ENCODE data around the gene CBLC. TPM values are rescaled to one million over a fixed set of nuclear protein-coding genes. Genes with fewer than 3 reads are reported as not detected.

CBLC gene
- total RNA-seq, 1 experiment from 2014 or later = 15.9 TPM

- H3K23ac ChIP-seq (ENCODE audit: insufficient read length, low read depth, low read length) = no peak overlapping the region
- peaks cover 4 to 16% (median 5%) of the 10 kb centered on the region in 3 experiments; a peak in 4 of 7 replicates for H3K36me3 Mint-ChIP-seq (ENCODE audit: insufficient read depth in 1 of 3, low read depth in 3 of 3)
- H2BK20ac ChIP-seq (ENCODE audit: low read depth, low read length, poor library complexity, severe bottlenecking) = no peak overlapping the region
- H4K20me1 ChIP-seq (ENCODE audit: control insufficient read depth, insufficient read depth, insufficient read length) = no peaks in the 10 kb centered on the region
- no peak for DNase-seq
- H3K27ac ChIP-seq (ENCODE audit: insufficient read length, low read depth, low read length) = peak overlapping the region; percentile 83
- no peak overlapping the region for H3K18ac ChIP-seq (ENCODE audit: insufficient read length, low read depth, low read length)
- no peak overlapping the region for H4K8ac ChIP-seq (replicated peaks; ENCODE audit: insufficient read length, low read depth, low read length)
- whole genome bisulfite sequencing (ENCODE audit: extremely low coverage, insufficient read length, low lambda C conversion rate) = no CpG with 5 or more reads among the region's 12 CpGs
- peak overlapping the region; percentile 94 for H3K4me2 ChIP-seq (ENCODE audit: insufficient read depth, insufficient read length, low read length)
- peaks cover 5% of the 10 kb centered on the region; the same call in 1 of the 2 replicates for H3K4me1 ChIP-seq (ENCODE audit: insufficient read depth, low read length)
- H4K91ac ChIP-seq (ENCODE audit: insufficient read length, low read depth, low read length) = no peak overlapping the region
- no peak overlapping the region for H3K56ac ChIP-seq (ENCODE audit: insufficient read length, low read depth, low read length)
- no peak overlapping the region for H2AFZ ChIP-seq (ENCODE audit: low read length)
- no peak overlapping the region for H2BK15ac ChIP-seq (ENCODE audit: low read depth, low read length)
- peak overlapping the region; percentile 97 to 100 (median 98); a peak in 6 of 7 replicates for H3K27ac Mint-ChIP-seq
- no peak overlapping the region for H3K9ac ChIP-seq (ENCODE audit: extremely low read depth, insufficient read length, low read length)
- H4K5ac ChIP-seq (ENCODE audit: insufficient read length, low read depth, low read length) = no peak overlapping the region
- H3K4me1 Mint-ChIP-seq = peaks cover 22 to 24% of the 10 kb centered on the region in 2 experiments
- H2AK5ac ChIP-seq (ENCODE audit: insufficient read length, low read length) = no peak overlapping the region
- H3K79me2 ChIP-seq (ENCODE audit: insufficient read depth, low read length) = peaks cover 18% of the 10 kb centered on the region; the same call in 1 of the 2 replicates
- H3K9me3 ChIP-seq (ENCODE audit: control insufficient read depth, low read depth, low read length) = no peaks in the 10 kb centered on the region
- H3K27me3 ChIP-seq (ENCODE audit: insufficient read depth, low read length) = no peaks in the 10 kb centered on the region
- TF ChIP-seq, protein P1, sequence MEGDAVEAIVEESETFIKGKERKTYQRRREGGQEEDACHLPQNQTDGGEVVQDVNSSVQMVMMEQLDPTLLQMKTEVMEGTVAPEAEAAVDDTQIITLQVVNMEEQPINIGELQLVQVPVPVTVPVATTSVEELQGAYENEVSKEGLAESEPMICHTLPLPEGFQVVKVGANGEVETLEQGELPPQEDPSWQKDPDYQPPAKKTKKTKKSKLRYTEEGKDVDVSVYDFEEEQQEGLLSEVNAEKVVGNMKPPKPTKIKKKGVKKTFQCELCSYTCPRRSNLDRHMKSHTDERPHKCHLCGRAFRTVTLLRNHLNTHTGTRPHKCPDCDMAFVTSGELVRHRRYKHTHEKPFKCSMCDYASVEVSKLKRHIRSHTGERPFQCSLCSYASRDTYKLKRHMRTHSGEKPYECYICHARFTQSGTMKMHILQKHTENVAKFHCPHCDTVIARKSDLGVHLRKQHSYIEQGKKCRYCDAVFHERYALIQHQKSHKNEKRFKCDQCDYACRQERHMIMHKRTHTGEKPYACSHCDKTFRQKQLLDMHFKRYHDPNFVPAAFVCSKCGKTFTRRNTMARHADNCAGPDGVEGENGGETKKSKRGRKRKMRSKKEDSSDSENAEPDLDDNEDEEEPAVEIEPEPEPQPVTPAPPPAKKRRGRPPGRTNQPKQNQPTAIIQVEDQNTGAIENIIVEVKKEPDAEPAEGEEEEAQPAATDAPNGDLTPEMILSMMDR (conservative IDR thresholded peaks at IDR 0.05) = no peak
- H3K79me1 ChIP-seq (ENCODE audit: insufficient read depth, low read depth, low read length, poor library complexity, severe bottlenecking) = peaks cover 5% of the 10 kb centered on the region
- H3K23me2 ChIP-seq (ENCODE audit: insufficient read length, low read depth, low read length, poor library complexity, severe bottlenecking) = peaks cover 23% of the 10 kb centered on the region
- peak overlapping the region; percentile 89 to 96 for H3K4me3 Mint-ChIP-seq
- H2BK12ac ChIP-seq (ENCODE audit: insufficient read length, low read depth, low read length) = no peak overlapping the region
- H3K9me3 Mint-ChIP-seq = peaks cover 0 to 8% of the 10 kb centered on the region in 2 experiments; a peak in 3 of 5 replicates
- peaks cover 10% of the 10 kb centered on the region for H3K27me3 Mint-ChIP-seq (ENCODE audit: low read depth)
- no peak overlapping the region for H3K14ac ChIP-seq (ENCODE audit: insufficient read depth, low read length)
- H3K4ac ChIP-seq (ENCODE audit: low read depth, low read length) = no peak overlapping the region
- no peak overlapping the region for H2BK5ac ChIP-seq (ENCODE audit: insufficient read length, low read length)
- no peak overlapping the region for H3T11ph ChIP-seq (ENCODE audit: low read length)
- H2BK120ac ChIP-seq (ENCODE audit: low read depth, low read length, poor library complexity, severe bottlenecking) = no peak overlapping the region
Measured at GRCh38 chr19:44845286-44845611, 67.6 kb downstream of the CBLC start.
